Cardiac muscle cell (in vitro differentiated cells and primary cell): ENCODE measurements around the gene TBCEL. TPM values are rescaled to one million over a fixed set of nuclear protein-coding genes. Genes with fewer than 3 reads are reported as not detected.
"Not testable (repeated sequence)": the region's sequence is repeated elsewhere in the genome, so short reads cannot be mapped to it uniquely, and the experiment has no call there.

Experiments
- DNase-seq, 2 donors: peaks; one replicate each; pipeline versions ENCODE4 v3.0.0 to v3.0.0-alpha.2; 2010 to 2017; ENCODE audit warnings: low read depth in 1 of 2, low spot score in 1 of 2
- H3K27ac ChIP-seq: fragments of 200-600 bp; sonication (generic); 2 replicates; pipeline ENCODE4 v1.5.1; 2016
- H3K27me3 ChIP-seq: fragments of 200-600 bp; sonication (generic); 2 replicates; pipeline ENCODE4 v1.6.0; 2016; ENCODE audit warnings: control low read depth
- H3K36me3 ChIP-seq: fragments of 200-600 bp; sonication (generic); 2 replicates; pipeline ENCODE4 v1.5.1; 2016; ENCODE audit warnings: control low read depth
- H3K4me1 ChIP-seq: fragments of 200-600 bp; sonication (generic); 2 replicates; pipeline ENCODE4 v1.8.1; 2017; ENCODE audit warnings: low read depth, mild to moderate bottlenecking, mixed run types
- H3K4me3 ChIP-seq: fragments of 200-600 bp; sonication (generic); 2 replicates; pipeline ENCODE4 v1.5.1; 2016; ENCODE audit warnings: mild to moderate bottlenecking
- H3K9me3 ChIP-seq: fragments of 200-600 bp; sonication (generic); 2 replicates; pipeline ENCODE4 v1.5.1; 2017; ENCODE audit warnings: low read depth, mild to moderate bottlenecking, control low read depth
- polyA plus RNA-seq: library from polyadenylated mRNA; unstranded; fragments of >200 nt; fragmentation: Nextera tagmentation; extraction: Ambion mirVana; gene quantifications from 2 replicates; pipeline ENCODE4 v1.2.1, GENCODE V29; 2016
- total RNA-seq: library from RNA; depleted of rRNA; stranded (reverse); fragments of >200 nt; gene quantifications from 2 replicates; pipeline ENCODE4 v1.2.3, GENCODE V29; 2016
- TF ChIP-seq, protein P1 (sequence below): IDR thresholded peaks from 2 replicates; pipeline ENCODE4 v1.5.1; 2012; ENCODE audit warnings: low read depth, mild to moderate bottlenecking, low read length

TBCEL gene
- total and polyA plus RNA-seq, 2 experiments from 2014 or later: 21.8 to 26.3 TPM

GRCh38 chr11:121031167-121031566 lies 7.3 kb downstream of the TBCEL start:
- TF ChIP-seq, protein P1, sequence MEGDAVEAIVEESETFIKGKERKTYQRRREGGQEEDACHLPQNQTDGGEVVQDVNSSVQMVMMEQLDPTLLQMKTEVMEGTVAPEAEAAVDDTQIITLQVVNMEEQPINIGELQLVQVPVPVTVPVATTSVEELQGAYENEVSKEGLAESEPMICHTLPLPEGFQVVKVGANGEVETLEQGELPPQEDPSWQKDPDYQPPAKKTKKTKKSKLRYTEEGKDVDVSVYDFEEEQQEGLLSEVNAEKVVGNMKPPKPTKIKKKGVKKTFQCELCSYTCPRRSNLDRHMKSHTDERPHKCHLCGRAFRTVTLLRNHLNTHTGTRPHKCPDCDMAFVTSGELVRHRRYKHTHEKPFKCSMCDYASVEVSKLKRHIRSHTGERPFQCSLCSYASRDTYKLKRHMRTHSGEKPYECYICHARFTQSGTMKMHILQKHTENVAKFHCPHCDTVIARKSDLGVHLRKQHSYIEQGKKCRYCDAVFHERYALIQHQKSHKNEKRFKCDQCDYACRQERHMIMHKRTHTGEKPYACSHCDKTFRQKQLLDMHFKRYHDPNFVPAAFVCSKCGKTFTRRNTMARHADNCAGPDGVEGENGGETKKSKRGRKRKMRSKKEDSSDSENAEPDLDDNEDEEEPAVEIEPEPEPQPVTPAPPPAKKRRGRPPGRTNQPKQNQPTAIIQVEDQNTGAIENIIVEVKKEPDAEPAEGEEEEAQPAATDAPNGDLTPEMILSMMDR: no peak
- DNase-seq: no peak
- peaks cover 31% of the 10 kb centered on the region for H3K4me1 ChIP-seq
- H3K4me3 ChIP-seq: no peak overlapping the region
- no peaks in the 10 kb centered on the region for H3K9me3 ChIP-seq
- no peaks in the 10 kb centered on the region for H3K36me3 ChIP-seq
- H3K27ac ChIP-seq: no peak overlapping the region
- H3K27me3 ChIP-seq: no peaks in the 10 kb centered on the region

GRCh38 chr11:121031648-121032047 lies 7.7 kb downstream of the TBCEL start:
- H3K36me3 ChIP-seq, H3K9me3 ChIP-seq, H3K27me3 ChIP-seq, H3K27ac ChIP-seq, DNase-seq, H3K4me3 ChIP-seq: not testable (repeated sequence)
- H3K4me1 ChIP-seq: peaks cover 30% of the 10 kb centered on the region

DNA sequence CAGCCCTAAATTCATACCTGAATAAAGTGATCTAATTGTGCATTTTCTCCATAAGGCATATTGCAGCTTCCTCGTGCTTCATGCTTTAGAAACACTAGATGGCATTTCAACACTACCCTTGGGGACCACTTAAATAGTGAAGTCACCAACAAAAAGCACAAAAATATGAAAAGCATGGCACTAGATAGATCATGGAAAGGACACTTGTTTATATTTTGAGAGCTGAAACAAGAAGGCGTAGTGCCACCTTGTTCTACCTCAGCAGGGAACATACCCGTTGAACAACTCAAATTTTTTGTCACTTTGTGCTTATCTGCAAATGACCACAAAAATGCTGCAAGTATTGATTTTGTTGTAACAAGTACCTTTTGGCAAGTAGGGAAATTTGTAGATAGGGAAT lies 8.6 kb downstream of the TBCEL start:
- DNase-seq: no peak
- Histone ChIP-seq H3K27me3 (no peaks in the 10 kb centered on the region), H3K36me3 (no peaks in the 10 kb centered on the region), H3K27ac (no peak overlapping the region), H3K4me1 (peaks cover 30% of the 10 kb centered on the region), H3K9me3 (no peaks in the 10 kb centered on the region), H3K4me3 (no peak overlapping the region)
- TF ChIP-seq, protein P1: no peak

DNA sequence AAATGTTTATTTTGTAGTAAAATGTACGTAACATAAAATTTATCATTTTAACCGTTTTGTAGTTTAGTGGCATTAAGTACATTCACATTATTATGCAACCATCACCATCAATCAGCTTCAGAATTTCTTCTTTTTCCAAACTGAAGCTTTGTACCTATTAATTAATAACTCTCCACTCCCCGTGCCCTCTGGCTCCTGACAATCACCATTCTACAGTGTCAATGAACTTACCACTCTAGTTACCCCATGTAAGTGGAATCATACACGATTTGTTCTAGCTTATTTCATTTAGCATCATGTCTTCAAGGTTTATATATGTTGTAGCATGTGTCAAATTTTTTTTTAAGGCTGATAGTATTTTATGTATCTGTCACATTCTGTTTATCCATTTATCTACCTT lies 9.7 kb downstream of the TBCEL start:
- DNase-seq: no peak
- H3K36me3 ChIP-seq: no peaks in the 10 kb centered on the region
- TF ChIP-seq, protein P1: no peak
- no peak overlapping the region for H3K4me3 ChIP-seq
- no peak overlapping the region for H3K27ac ChIP-seq
- no peaks in the 10 kb centered on the region for H3K27me3 ChIP-seq
- no peaks in the 10 kb centered on the region for H3K9me3 ChIP-seq
- peaks cover 34% of the 10 kb centered on the region for H3K4me1 ChIP-seq

GRCh38 chr11:121035169-121035755 lies 11.4 kb downstream of the TBCEL start:
- Histone ChIP-seq H3K4me1 (peaks cover 40% of the 10 kb centered on the region), H3K27ac (no peak overlapping the region), H3K4me3 (no peak overlapping the region), H3K27me3 (no peaks in the 10 kb centered on the region), H3K36me3 (no peaks in the 10 kb centered on the region), H3K9me3 (no peaks in the 10 kb centered on the region)
- no peak for DNase-seq
- TF ChIP-seq, protein P1: no peak

- H3K4me3 ChIP-seq: no peak overlapping the region
Measured at GRCh38 chr11:121035780-121036179, 11.9 kb downstream of the TBCEL start.

More at GRCh38 chr11:121035780-121036179, 11.9 kb downstream of the TBCEL start:
- Histone ChIP-seq H3K4me1 (peaks cover 40% of the 10 kb centered on the region), H3K27ac (no peak overlapping the region), H3K27me3 (no peaks in the 10 kb centered on the region), H3K36me3 (no peaks in the 10 kb centered on the region), H3K9me3 (no peaks in the 10 kb centered on the region)
- peak in 1 of 2 donors; percentile 54 for DNase-seq
- TF ChIP-seq, protein P1: no peak
